Measurements from ENCODE around the gene CACNA2D3. TPM values are rescaled to one million over a fixed set of nuclear protein-coding genes. Genes with fewer than 3 reads are reported as not detected.

The CACNA2D3 gene
- total and polyA plus RNA-seq, 4 donors = 0.06 to 0.37 (median 0.08) TPM; not detected in 1

- no peak for DNase-seq (ENCODE audit: low spot score)
- Histone ChIP-seq H3K9ac (ENCODE audit: low read depth in 1 of 2, low read length in 2 of 2) (no peak overlapping the region), H3K4me1 (ENCODE audit: control insufficient read depth in 4 of 4, insufficient read depth in 4 of 4, low read length in 3 of 4) (no peaks in the 10 kb centered on the region), H3K27me3 (ENCODE audit: control insufficient read depth in 4 of 4, insufficient read depth in 4 of 4, low read length in 3 of 4) (no peaks in the 10 kb centered on the region), H3K27ac (ENCODE audit: low read depth in 1 of 2, low read length in 2 of 2) (no peak overlapping the region), H3K36me3 (ENCODE audit: control insufficient read depth in 4 of 4, insufficient read depth in 3 of 4, low read depth in 1 of 4, low read length in 3 of 4) (no peaks in the 10 kb centered on the region), H3K4me3 (ENCODE audit: low read depth in 1 of 3, low read length in 3 of 3) (no peak overlapping the region), H3K9me3 (ENCODE audit: control insufficient read depth in 4 of 4, low read length in 3 of 4) (no peaks in the 10 kb centered on the region)
- 76% methylated on average over 9 of the region's 9 CpGs for WGBS
- TF ChIP-seq ZBTB33 (IDR thresholded peaks at IDR 0.05) (no peak), SP1 (IDR thresholded peaks at IDR 0.05) (no peak), REST (IDR thresholded peaks at IDR 0.05) (no peak), FOXA2 (IDR thresholded peaks at IDR 0.05) (no peak), GABPA (IDR thresholded peaks at IDR 0.05 in 1 of 2, conservative IDR thresholded peaks at IDR 0.05 in 1 of 2) (no peak), MAX (IDR thresholded peaks at IDR 0.05) (no peak)
These were observed 538.4 kb downstream of the CACNA2D3 start for GRCh38 chr3:54660714-54661132.

GRCh38 chr3:54661151-54661550 lies 538.8 kb downstream of the CACNA2D3 start:
- Histone ChIP-seq H3K9ac (ENCODE audit: low read depth in 1 of 2, low read length in 2 of 2) (no peak overlapping the region), H3K27ac (ENCODE audit: low read depth in 1 of 2, low read length in 2 of 2) (no peak overlapping the region), H3K4me3 (ENCODE audit: low read depth in 1 of 3, low read length in 3 of 3) (no peak overlapping the region), H3K27me3 (ENCODE audit: control insufficient read depth in 4 of 4, insufficient read depth in 4 of 4, low read length in 3 of 4) (no peaks in the 10 kb centered on the region), H3K4me1 (ENCODE audit: control insufficient read depth in 4 of 4, insufficient read depth in 4 of 4, low read length in 3 of 4) (no peaks in the 10 kb centered on the region), H3K36me3 (ENCODE audit: control insufficient read depth in 4 of 4, insufficient read depth in 3 of 4, low read depth in 1 of 4, low read length in 3 of 4) (no peaks in the 10 kb centered on the region), H3K9me3 (ENCODE audit: control insufficient read depth in 4 of 4, low read length in 3 of 4) (no peaks in the 10 kb centered on the region)
- 81% methylated on average over 3 of the region's 3 CpGs for WGBS
- no peak for DNase-seq (ENCODE audit: low spot score)
- no peak for TF ChIP-seq FOXA1 (IDR thresholded peaks at IDR 0.05)
- no peak for TF ChIP-seq HNF4G (IDR thresholded peaks at IDR 0.05)
- no peak for TF ChIP-seq ATF3 (IDR thresholded peaks at IDR 0.05)
- TF ChIP-seq CTCF (IDR thresholded peaks at IDR 0.05; ENCODE audit: low read depth, low read length, missing input control) = no peak
- no peak for TF ChIP-seq EGR1 (IDR thresholded peaks at IDR 0.05; ENCODE audit: low read depth in 2 of 2)
- no peak for TF ChIP-seq SP1 (IDR thresholded peaks at IDR 0.05)
- no peak for TF ChIP-seq RXRA (IDR thresholded peaks at IDR 0.05)
- TF ChIP-seq YY1 (IDR thresholded peaks at IDR 0.05) = no peak
- no peak for TF ChIP-seq MAX (IDR thresholded peaks at IDR 0.05)
- TF ChIP-seq RAD21 (IDR thresholded peaks at IDR 0.05) = no peak
- TF ChIP-seq REST (IDR thresholded peaks at IDR 0.05) = no peak
- TF ChIP-seq NR2F2 (IDR thresholded peaks at IDR 0.05) = no peak
- no peak for TF ChIP-seq HNF4A (conservative IDR thresholded peaks at IDR 0.05)
- no peak for TF ChIP-seq FOXA2 (IDR thresholded peaks at IDR 0.05)
- TF ChIP-seq GABPA (IDR thresholded peaks at IDR 0.05 in 1 of 2, conservative IDR thresholded peaks at IDR 0.05 in 1 of 2) = no peak
- no peak for TF ChIP-seq TAF1 (conservative IDR thresholded peaks at IDR 0.05)
- no peak for TF ChIP-seq JUND (IDR thresholded peaks at IDR 0.05)
